ENCODE data around the gene FBXW11. TPM values are rescaled to one million over a fixed set of nuclear protein-coding genes. Genes with fewer than 3 reads are reported as not detected.

The FBXW11 gene
- total RNA-seq, 1 experiment from 2014 or later, result 85.3 TPM

DNA sequence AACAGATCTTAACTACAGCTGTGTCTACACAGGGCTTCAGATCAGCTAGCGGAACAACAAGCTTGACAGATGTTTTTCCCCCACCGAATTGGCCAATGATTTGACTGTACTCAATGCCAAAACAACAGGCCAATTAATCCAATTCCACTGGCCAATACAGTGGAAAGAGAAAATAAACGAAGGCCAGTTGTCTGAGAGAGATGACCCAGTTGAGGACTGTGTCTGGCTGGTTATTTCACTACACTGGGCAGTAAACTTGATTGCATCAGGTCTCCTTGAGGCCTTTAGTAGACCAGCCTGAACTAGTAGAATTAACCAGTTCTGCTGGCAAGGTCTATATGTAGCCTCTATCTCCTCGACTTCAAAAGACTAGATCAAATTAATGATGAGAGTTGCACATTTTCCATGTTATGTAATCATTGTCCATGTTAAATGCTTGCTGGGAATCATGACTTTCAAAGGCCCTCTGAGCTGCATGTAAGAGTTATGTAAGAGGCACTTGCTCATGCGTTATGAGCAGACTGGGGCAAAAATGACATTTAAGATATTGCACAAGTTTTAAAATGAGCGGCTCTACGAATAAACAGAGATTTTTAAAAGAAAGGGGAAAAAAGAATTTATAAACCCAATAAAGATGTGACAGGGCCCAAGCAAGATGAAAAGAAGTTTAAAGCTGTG lies 192.5 kb downstream of the FBXW11 start:
- no peak overlapping the region for H2BK120ac ChIP-seq (ENCODE audit: low read depth, low read length, poor library complexity, severe bottlenecking)
- no peak overlapping the region for H2AFZ ChIP-seq (ENCODE audit: low read length)
- WGBS (ENCODE audit: extremely low coverage, insufficient read length, low lambda C conversion rate), result no CpG with 5 or more reads among the region's 7 CpGs
- no peak overlapping the region for H2AK5ac ChIP-seq (ENCODE audit: insufficient read length, low read length)
- H3K18ac ChIP-seq (ENCODE audit: insufficient read length, low read depth, low read length), result no peak overlapping the region
- no peaks in the 10 kb centered on the region for H3K36me3 Mint-ChIP-seq (ENCODE audit: insufficient read depth in 1 of 3, low read depth in 3 of 3)
- H3K79me1 ChIP-seq (ENCODE audit: insufficient read depth, low read depth, low read length, poor library complexity, severe bottlenecking), result no peaks in the 10 kb centered on the region
- H2BK5ac ChIP-seq (ENCODE audit: insufficient read length, low read length), result no peak overlapping the region
- no peak overlapping the region for H2BK12ac ChIP-seq (ENCODE audit: insufficient read length, low read depth, low read length)
- H3K27me3 Mint-ChIP-seq (ENCODE audit: low read depth), result peaks cover 16% of the 10 kb centered on the region
- H4K91ac ChIP-seq (ENCODE audit: insufficient read length, low read depth, low read length), result no peak overlapping the region
- no peak overlapping the region for H3K27ac Mint-ChIP-seq
- H3K4me1 Mint-ChIP-seq, result peaks cover 0 to 4% of the 10 kb centered on the region in 2 experiments; a peak in 1 of 4 replicates
- no peaks in the 10 kb centered on the region for H3K4me1 ChIP-seq (ENCODE audit: insufficient read depth, low read length)
- no peaks in the 10 kb centered on the region for H3K9me3 ChIP-seq (ENCODE audit: control insufficient read depth, low read depth, low read length)
- no peak overlapping the region for H3K14ac ChIP-seq (ENCODE audit: insufficient read depth, low read length)
- H3K4me2 ChIP-seq (ENCODE audit: insufficient read depth, insufficient read length, low read length), result no peak overlapping the region
- H2BK20ac ChIP-seq (ENCODE audit: low read depth, low read length, poor library complexity, severe bottlenecking), result no peak overlapping the region
- H3K23me2 ChIP-seq (ENCODE audit: insufficient read length, low read depth, low read length, poor library complexity, severe bottlenecking), result no peaks in the 10 kb centered on the region
- peaks cover 0 to 4% of the 10 kb centered on the region in 2 experiments; a peak in 2 of 5 replicates for H3K9me3 Mint-ChIP-seq
- H4K20me1 ChIP-seq (ENCODE audit: control insufficient read depth, insufficient read depth, insufficient read length), result no peaks in the 10 kb centered on the region
- no peak overlapping the region for H3K56ac ChIP-seq (ENCODE audit: insufficient read length, low read depth, low read length)
- no peak for DNase-seq
- H3K23ac ChIP-seq (ENCODE audit: insufficient read length, low read depth, low read length), result no peak overlapping the region
- no peak overlapping the region for H3T11ph ChIP-seq (ENCODE audit: low read length)
- H4K8ac ChIP-seq (replicated peaks; ENCODE audit: insufficient read length, low read depth, low read length), result no peak overlapping the region
- H3K4me3 Mint-ChIP-seq, result no peak overlapping the region
- H3K4ac ChIP-seq (ENCODE audit: low read depth, low read length), result no peak overlapping the region
- H3K27me3 ChIP-seq (ENCODE audit: insufficient read depth, low read length), result no peaks in the 10 kb centered on the region; the same call in 1 of the 2 replicates
- no peak overlapping the region for H3K27ac ChIP-seq (ENCODE audit: insufficient read length, low read depth, low read length)
- H3K79me2 ChIP-seq (ENCODE audit: insufficient read depth, low read length), result no peaks in the 10 kb centered on the region
- TF ChIP-seq, protein P1, sequence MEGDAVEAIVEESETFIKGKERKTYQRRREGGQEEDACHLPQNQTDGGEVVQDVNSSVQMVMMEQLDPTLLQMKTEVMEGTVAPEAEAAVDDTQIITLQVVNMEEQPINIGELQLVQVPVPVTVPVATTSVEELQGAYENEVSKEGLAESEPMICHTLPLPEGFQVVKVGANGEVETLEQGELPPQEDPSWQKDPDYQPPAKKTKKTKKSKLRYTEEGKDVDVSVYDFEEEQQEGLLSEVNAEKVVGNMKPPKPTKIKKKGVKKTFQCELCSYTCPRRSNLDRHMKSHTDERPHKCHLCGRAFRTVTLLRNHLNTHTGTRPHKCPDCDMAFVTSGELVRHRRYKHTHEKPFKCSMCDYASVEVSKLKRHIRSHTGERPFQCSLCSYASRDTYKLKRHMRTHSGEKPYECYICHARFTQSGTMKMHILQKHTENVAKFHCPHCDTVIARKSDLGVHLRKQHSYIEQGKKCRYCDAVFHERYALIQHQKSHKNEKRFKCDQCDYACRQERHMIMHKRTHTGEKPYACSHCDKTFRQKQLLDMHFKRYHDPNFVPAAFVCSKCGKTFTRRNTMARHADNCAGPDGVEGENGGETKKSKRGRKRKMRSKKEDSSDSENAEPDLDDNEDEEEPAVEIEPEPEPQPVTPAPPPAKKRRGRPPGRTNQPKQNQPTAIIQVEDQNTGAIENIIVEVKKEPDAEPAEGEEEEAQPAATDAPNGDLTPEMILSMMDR (conservative IDR thresholded peaks at IDR 0.05), result no peak
- H4K5ac ChIP-seq (ENCODE audit: insufficient read length, low read depth, low read length), result no peak overlapping the region
- H3K9ac ChIP-seq (ENCODE audit: extremely low read depth, insufficient read length, low read length), result no peak overlapping the region
- H2BK15ac ChIP-seq (ENCODE audit: low read depth, low read length), result no peak overlapping the region
